ENCODE results near the gene CAMTA2. TPM values are rescaled to one million over a fixed set of nuclear protein-coding genes. Genes with fewer than 3 reads are reported as not detected.

CAMTA2 gene
- total RNA-seq, 1 donor from 2014 or later: 90.2 TPM

DNA sequence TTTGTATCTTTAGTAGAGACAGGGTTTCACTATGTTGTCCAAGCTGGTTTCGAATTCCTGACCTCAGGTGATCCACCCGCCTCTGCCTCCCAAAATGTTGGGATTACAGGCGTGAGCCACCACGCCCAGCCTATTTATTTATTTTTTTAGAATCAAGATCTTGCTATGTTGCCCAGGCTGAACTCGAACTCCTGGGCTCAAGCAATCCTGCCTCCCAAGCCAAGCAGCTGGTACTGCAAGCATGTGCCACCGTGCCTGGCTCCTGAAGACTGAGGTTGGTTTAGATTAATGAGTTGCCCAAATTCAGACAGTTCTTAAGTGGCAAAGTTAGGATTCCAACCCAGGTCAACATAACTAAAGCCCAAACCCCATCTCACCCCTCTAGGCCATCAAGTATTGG is 39.8 kb upstream of the CAMTA2 start:
- no peak for DNase-seq (ENCODE audit: low spot score)
- no peaks in the 10 kb centered on the region for H3K9me3 Mint-ChIP-seq (ENCODE audit: low read depth)
- no peak overlapping the region for H3K4me3 Mint-ChIP-seq (ENCODE audit: unreplicated experiment)
- peaks cover 10% of the 10 kb centered on the region for H3K4me1 Mint-ChIP-seq (ENCODE audit: low read depth)
- TF ChIP-seq, protein P1, sequence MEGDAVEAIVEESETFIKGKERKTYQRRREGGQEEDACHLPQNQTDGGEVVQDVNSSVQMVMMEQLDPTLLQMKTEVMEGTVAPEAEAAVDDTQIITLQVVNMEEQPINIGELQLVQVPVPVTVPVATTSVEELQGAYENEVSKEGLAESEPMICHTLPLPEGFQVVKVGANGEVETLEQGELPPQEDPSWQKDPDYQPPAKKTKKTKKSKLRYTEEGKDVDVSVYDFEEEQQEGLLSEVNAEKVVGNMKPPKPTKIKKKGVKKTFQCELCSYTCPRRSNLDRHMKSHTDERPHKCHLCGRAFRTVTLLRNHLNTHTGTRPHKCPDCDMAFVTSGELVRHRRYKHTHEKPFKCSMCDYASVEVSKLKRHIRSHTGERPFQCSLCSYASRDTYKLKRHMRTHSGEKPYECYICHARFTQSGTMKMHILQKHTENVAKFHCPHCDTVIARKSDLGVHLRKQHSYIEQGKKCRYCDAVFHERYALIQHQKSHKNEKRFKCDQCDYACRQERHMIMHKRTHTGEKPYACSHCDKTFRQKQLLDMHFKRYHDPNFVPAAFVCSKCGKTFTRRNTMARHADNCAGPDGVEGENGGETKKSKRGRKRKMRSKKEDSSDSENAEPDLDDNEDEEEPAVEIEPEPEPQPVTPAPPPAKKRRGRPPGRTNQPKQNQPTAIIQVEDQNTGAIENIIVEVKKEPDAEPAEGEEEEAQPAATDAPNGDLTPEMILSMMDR (IDR thresholded peaks at IDR 0.05): no peak
- no peaks in the 10 kb centered on the region for H3K27me3 Mint-ChIP-seq (ENCODE audit: low read depth)
- peaks cover 11% of the 10 kb centered on the region for H3K36me3 Mint-ChIP-seq (ENCODE audit: low read depth)
- H3K27ac Mint-ChIP-seq (ENCODE audit: unreplicated experiment): no peak overlapping the region

DNA sequence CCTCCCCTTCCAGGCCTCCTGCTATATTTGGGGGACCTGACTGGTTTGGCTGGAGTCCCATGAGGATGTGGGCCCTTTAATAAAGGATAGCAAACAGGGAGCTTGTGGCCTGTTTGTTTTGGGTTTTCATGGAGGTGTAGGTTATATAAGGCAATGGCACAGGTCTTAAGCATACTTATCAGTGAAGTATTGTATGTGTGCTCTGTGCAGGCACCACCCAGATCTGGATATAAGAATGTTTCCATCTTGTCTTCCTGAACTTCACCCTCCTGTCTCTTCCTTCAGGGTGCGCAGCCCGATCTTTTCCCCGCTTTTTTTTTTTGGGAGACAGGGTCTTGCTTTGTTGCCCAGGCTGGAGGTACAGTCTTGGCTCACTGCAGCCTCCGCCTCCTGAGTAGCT is 37.1 kb upstream of the CAMTA2 start:
- Mint-ChIP-seq H3K4me3 (ENCODE audit: unreplicated experiment) (no peak overlapping the region), H3K4me1 (ENCODE audit: low read depth) (peaks cover 2% of the 10 kb centered on the region), H3K9me3 (ENCODE audit: low read depth) (no peaks in the 10 kb centered on the region), H3K27me3 (ENCODE audit: low read depth) (no peaks in the 10 kb centered on the region), H3K36me3 (ENCODE audit: low read depth) (peaks cover 32% of the 10 kb centered on the region), H3K27ac (ENCODE audit: unreplicated experiment) (no peak overlapping the region)
- DNase-seq (ENCODE audit: low spot score): no peak
- TF ChIP-seq, protein P1 (IDR thresholded peaks at IDR 0.05): no peak

DNA sequence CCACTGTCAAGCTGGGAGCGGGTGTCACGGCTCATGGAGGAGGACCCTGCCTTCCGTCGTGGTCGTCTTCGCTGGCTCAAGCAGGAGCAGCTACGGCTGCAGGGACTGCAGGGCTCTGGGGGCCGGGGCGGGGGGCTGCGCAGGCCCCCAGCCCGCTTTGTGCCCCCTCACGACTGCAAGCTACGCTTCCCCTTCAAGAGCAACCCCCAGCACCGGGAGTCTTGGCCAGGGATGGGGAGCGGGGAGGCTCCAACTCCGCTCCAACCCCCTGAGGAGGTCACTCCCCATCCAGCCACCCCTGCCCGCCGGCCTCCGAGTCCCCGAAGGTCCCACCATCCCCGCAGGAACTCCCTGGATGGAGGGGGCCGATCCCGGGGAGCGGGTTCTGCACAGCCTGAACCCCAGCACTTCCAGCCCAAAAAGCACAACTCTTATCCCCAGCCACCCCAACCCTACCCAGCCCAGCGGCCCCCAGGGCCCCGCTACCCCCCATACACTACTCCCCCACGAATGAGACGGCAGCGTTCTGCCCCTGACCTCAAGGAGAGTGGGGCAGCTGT is 36.2 kb upstream of the CAMTA2 start:
- Mint-ChIP-seq H3K36me3 (ENCODE audit: low read depth) (peaks cover 39% of the 10 kb centered on the region), H3K4me3 (ENCODE audit: unreplicated experiment) (no peak overlapping the region), H3K4me1 (ENCODE audit: low read depth) (no peaks in the 10 kb centered on the region), H3K27ac (ENCODE audit: unreplicated experiment) (peak overlapping the region; percentile 69), H3K27me3 (ENCODE audit: low read depth) (no peaks in the 10 kb centered on the region), H3K9me3 (ENCODE audit: low read depth) (no peaks in the 10 kb centered on the region)
- no peak for DNase-seq (ENCODE audit: low spot score)
- TF ChIP-seq, protein P1 (IDR thresholded peaks at IDR 0.05): no peak

DNA sequence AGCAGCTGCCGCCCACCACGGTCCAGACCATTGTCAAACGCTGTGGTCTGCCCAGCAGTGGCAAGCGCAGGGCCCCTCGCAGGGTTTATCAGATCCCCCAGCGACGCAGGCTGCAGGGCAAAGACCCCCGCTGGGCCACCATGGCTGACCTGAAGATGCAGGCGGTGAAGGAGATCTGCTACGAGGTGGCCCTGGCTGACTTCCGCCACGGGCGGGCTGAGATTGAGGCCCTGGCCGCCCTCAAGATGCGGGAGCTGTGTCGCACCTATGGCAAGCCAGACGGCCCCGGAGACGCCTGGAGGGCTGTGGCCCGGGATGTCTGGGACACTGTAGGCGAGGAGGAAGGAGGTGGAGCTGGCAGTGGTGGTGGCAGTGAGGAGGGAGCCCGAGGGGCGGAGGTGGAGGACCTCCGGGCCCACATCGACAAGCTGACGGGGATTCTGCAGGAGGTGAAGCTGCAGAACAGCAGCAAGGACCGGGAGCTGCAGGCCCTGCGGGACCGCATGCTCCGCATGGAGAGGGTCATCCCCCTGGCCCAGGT is 34.8 kb upstream of the CAMTA2 start:
- peaks cover 39% of the 10 kb centered on the region for H3K36me3 Mint-ChIP-seq (ENCODE audit: low read depth)
- no peak overlapping the region for H3K27ac Mint-ChIP-seq (ENCODE audit: unreplicated experiment)
- no peaks in the 10 kb centered on the region for H3K4me1 Mint-ChIP-seq (ENCODE audit: low read depth)
- no peaks in the 10 kb centered on the region for H3K27me3 Mint-ChIP-seq (ENCODE audit: low read depth)
- no peaks in the 10 kb centered on the region for H3K9me3 Mint-ChIP-seq (ENCODE audit: low read depth)
- no peak for DNase-seq (ENCODE audit: low spot score)
- no peak overlapping the region for H3K4me3 Mint-ChIP-seq (ENCODE audit: unreplicated experiment)
- TF ChIP-seq, protein P1 (IDR thresholded peaks at IDR 0.05): no peak

DNA sequence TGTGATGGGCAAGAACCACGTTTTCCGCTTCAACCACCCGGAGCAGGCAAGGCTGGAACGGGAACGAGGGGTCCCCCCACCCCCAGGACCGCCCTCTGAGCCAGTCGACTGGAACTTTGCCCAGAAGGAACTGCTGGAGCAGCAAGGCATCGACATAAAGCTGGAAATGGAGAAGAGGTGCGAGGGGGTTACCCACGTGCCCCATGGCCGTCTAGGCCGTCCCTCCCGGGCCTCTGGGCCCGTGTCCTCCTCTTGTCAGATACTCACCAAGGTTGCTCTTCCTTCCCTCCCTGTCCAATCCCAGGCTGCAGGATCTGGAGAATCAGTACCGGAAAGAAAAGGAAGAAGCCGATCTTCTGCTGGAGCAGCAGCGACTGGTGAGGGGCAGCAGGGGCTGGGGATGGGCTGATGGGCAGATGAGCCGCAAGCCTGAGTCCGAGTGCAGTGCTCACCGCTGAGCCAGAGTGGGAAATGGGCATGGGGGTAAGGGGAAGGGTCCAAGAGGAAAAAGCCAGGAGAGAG is 33.1 kb upstream of the CAMTA2 start:
- H3K4me3 Mint-ChIP-seq (ENCODE audit: unreplicated experiment): no peak overlapping the region
- H3K27me3 Mint-ChIP-seq (ENCODE audit: low read depth): no peaks in the 10 kb centered on the region
- H3K9me3 Mint-ChIP-seq (ENCODE audit: low read depth): no peaks in the 10 kb centered on the region
- H3K27ac Mint-ChIP-seq (ENCODE audit: unreplicated experiment): no peak overlapping the region
- H3K36me3 Mint-ChIP-seq (ENCODE audit: low read depth): peaks cover 44% of the 10 kb centered on the region
- DNase-seq (ENCODE audit: low spot score): no peak
- no peaks in the 10 kb centered on the region for H3K4me1 Mint-ChIP-seq (ENCODE audit: low read depth)
- TF ChIP-seq, protein P1 (IDR thresholded peaks at IDR 0.05): no peak

Data from chondrocyte (in vitro differentiated cells).